ENCODE measurements around the gene SLC8A2.

The SLC8A2 gene

DNA sequence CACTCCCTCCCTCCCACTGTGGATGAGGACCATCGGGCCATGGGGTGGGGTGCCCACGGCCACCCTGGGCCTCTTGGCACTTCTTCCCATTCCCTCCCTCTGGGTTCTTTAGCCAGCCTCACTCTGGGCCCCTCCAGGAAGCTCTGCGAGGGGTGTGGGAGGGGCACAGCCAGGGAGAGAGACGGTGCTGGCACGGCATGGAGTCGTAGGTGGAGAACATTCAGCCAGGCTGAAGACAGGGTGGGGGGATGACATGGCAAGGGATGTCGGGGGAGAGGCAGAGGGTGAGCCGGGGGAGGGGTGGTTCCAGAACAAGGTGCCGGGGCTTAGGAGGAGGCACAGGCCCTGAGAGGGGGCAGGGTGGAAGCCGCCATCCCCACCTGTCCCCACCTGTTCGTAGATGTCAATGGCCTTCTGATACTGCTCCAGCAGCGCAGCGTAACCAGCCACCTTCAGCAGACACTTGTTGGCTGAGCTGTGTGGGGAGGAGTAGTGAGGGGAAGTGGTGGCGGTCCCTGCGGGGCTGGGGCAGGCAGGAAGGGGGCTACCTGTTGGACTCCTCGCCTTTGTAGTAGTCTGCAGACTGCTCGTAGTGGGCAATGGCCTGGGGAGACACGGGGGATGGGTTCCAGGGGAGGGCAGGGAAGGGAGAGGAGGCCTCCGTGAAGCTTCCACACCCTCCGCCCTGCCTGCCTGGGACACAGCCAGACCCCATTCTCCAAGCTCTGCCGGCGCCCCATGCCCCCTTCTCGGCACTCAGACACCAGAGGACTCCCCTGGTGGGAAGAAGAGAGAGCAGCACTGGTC lies 21.1 kb upstream of the SLC8A2 start:
- TF ChIP-seq, protein P1, sequence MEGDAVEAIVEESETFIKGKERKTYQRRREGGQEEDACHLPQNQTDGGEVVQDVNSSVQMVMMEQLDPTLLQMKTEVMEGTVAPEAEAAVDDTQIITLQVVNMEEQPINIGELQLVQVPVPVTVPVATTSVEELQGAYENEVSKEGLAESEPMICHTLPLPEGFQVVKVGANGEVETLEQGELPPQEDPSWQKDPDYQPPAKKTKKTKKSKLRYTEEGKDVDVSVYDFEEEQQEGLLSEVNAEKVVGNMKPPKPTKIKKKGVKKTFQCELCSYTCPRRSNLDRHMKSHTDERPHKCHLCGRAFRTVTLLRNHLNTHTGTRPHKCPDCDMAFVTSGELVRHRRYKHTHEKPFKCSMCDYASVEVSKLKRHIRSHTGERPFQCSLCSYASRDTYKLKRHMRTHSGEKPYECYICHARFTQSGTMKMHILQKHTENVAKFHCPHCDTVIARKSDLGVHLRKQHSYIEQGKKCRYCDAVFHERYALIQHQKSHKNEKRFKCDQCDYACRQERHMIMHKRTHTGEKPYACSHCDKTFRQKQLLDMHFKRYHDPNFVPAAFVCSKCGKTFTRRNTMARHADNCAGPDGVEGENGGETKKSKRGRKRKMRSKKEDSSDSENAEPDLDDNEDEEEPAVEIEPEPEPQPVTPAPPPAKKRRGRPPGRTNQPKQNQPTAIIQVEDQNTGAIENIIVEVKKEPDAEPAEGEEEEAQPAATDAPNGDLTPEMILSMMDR (conservative IDR thresholded peaks at IDR 0.05; ENCODE audit: low read depth, low read length), result peak; percentile 2
- no peak overlapping the region for H3K4me3 ChIP-seq (ENCODE audit: low read depth, low read length)
- DNase-seq (ENCODE audit: low read depth), result no peak

DNA sequence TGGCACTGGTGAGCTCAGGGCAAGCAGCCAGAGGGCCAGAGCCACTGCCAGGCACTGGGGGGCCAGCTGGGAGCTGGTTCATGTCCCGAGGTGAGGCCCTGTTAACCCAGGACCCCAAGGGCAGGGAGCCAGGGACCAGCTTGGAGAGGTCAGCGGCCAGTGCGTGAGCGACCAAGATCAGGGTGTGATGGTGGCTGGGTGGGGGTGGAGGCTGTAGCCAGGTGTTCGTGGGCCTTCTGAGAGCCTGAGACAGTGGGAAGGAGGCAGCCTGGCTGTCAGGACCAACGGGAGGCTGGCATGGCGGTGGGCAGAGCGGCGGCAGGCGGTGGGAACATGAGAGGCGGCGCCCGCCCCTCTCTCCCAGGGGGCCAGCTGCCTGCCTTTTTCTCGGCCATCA lies 20.4 kb upstream of the SLC8A2 start:
- no peak for DNase-seq (ENCODE audit: low read depth)
- TF ChIP-seq, protein P1 (conservative IDR thresholded peaks at IDR 0.05; ENCODE audit: low read depth, low read length), result no peak
- no peak overlapping the region for H3K4me3 ChIP-seq (ENCODE audit: low read depth, low read length)

DNA sequence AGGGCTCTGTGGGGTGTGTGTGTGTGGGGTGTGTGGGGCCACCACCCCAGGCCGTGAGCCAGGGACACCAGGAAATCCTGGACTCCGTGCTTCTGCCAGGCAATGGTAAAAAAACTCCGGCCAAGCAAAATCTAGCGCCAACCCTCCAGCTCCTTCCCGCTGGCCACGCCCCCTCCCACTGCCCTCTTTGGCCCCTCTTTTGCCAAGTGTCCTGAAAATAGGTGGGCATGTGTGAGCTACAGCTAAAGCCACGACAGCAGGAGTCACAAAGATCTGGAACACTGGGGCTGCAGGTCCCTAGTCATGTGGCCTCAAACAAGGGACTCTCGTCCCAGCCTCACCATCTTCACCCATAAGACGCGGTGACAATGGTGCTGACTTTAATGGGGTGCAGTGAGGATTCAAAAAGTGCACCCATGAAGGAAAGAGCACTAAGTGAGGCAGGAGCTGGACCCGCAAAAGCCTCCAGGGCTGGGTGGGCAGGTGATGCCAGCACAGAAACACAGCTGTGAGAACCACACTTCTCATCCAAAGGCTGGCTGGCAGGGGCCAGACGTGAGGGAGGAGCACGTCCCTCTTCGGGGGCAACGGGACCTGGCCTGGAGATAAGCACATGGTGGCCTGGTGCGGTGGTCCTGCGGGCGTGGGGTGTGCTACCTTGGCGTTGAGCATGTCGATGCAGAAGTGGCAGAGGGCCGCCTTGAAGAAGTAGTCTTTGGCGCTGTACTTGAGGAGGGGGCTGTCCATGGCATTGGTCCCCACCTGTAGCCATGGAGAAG lies 19.9 kb upstream of the SLC8A2 start:
- no peak overlapping the region for H3K4me3 ChIP-seq (ENCODE audit: low read depth, low read length)
- TF ChIP-seq, protein P1 (conservative IDR thresholded peaks at IDR 0.05; ENCODE audit: low read depth, low read length), result no peak
- DNase-seq (ENCODE audit: low read depth), result no peak

DNA sequence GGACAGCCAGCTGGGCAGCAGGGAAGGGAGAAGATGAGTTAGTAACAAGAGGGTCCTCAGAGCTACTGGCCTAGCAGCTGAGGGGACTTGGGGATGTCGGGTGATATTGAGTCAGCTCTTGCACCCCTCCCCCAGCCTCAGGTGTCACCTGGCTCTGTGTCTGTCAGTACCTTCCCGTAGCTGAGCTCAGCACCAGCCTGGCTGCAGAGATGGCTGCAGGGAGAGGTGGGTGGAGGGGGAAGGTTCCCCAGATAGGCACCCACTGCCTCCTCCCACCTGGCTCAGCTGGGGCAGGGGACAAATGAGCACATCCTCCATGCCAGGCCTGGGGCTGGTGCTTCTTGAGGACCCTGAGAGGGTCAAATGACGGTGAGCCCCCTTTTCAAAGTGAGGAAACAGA lies 19.2 kb upstream of the SLC8A2 start:
- H3K4me3 ChIP-seq (ENCODE audit: low read depth, low read length), result no peak overlapping the region
- DNase-seq (ENCODE audit: low read depth), result no peak
- TF ChIP-seq, protein P1 (conservative IDR thresholded peaks at IDR 0.05; ENCODE audit: low read depth, low read length), result no peak

DNA sequence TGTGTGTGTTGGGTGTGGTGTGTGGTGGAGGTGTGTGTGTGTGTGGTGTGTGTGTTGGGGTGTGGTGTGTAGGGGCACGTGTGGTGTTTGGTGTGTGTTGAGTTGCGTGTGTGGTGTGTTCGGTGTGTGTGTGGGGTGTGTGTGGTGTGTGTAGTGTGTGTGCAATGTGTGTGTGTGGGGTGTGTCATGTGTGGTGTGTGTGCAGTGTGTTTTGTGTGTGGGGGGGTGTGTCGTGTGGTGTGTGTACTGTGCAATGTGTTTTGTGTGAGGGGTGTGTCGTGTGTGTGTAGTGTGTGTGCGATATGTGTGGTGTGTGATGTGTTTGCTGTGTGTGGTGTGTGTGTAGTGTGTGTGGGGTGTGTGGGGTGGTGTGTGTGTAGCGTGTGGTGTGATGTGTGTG lies 18.3 kb upstream of the SLC8A2 start:
- DNase-seq (ENCODE audit: low read depth), result no peak
- TF ChIP-seq, protein P1 (conservative IDR thresholded peaks at IDR 0.05; ENCODE audit: low read depth, low read length), result no peak
- H3K4me3 ChIP-seq (ENCODE audit: low read depth, low read length), result no peak overlapping the region

- TF ChIP-seq, protein P1 (conservative IDR thresholded peaks at IDR 0.05; ENCODE audit: low read depth, low read length), result no peak
- no peak overlapping the region for H3K4me3 ChIP-seq (ENCODE audit: low read depth, low read length)
- DNase-seq (ENCODE audit: low read depth), result no peak
Measured at GRCh38 chr19:47489072-47489914, 17.6 kb upstream of the SLC8A2 start.

Data from choroid plexus epithelial cell (primary cell).